AG08396 (cell line): ENCODE data around the gene PSMF1.
"Not testable (repeated sequence)": the region's sequence is repeated elsewhere in the genome, so short reads cannot be mapped to it uniquely, and the experiment has no call there.

Experiments
- DNase-seq: peaks from one replicate; pipeline ENCODE4 v3.0.0; 2012; ENCODE audit warnings: low spot score, mixed read lengths

The PSMF1 gene

GRCh38 chr20:1215386-1216170 lies 97.2 kb downstream of the PSMF1 start:
- no peak for DNase-seq

- DNase-seq: not testable (repeated sequence)
These were observed 98.4 kb downstream of the PSMF1 start for GRCh38 chr20:1216527-1217427.
